ENCODE data around the gene UPK3B.
"Not testable (repeated sequence)": the region's sequence is repeated elsewhere in the genome, so short reads cannot be mapped to it uniquely, and the experiment has no call there.

Gene UPK3B

GRCh38 chr7:76509931-76510877, at the start of gene UPK3B:
Gene UPK3B (plus strand): TSS chr7:76510552. CDS start chr7:76510653, 101 bp downstream.
- no peak for DNase-seq (ENCODE audit: low spot score)

- not testable (repeated sequence) for DNase-seq (ENCODE audit: low spot score)
Measured at GRCh38 chr7:76460767-76461166, 49.6 kb upstream of the UPK3B start.

- DNase-seq (ENCODE audit: low spot score) = peak; percentile 30
Measured at GRCh38 chr7:76461464-76462101, 48.8 kb upstream of the UPK3B start, which contains the start of gene DTX2. Gene DTX2 (plus strand): TSS chr7:76461709. CDS start chr7:76480510, 18,801 bp downstream.

GRCh38 chr7:76462271-76462882, 48.0 kb upstream of the UPK3B start:
- DNase-seq (ENCODE audit: low spot score) = not testable (repeated sequence)

GRCh38 chr7:76464959-76465358, 45.4 kb upstream of the UPK3B start:
- DNase-seq (ENCODE audit: low spot score) = not testable (repeated sequence)

- DNase-seq (ENCODE audit: low spot score) = not testable (repeated sequence)
Measured at GRCh38 chr7:76465950-76466349, 44.4 kb upstream of the UPK3B start.

GRCh38 chr7:76467743-76468404, 42.5 kb upstream of the UPK3B start:
- not testable (repeated sequence) for DNase-seq (ENCODE audit: low spot score)

GRCh38 chr7:76471556-76472221, 38.7 kb upstream of the UPK3B start:
- not testable (repeated sequence) for DNase-seq (ENCODE audit: low spot score)

- DNase-seq (ENCODE audit: low spot score) = not testable (repeated sequence)
Measured at GRCh38 chr7:76473097-76473496, 37.3 kb upstream of the UPK3B start.

GRCh38 chr7:76476280-76476679, 34.1 kb upstream of the UPK3B start:
- not testable (repeated sequence) for DNase-seq (ENCODE audit: low spot score)

- DNase-seq (ENCODE audit: low spot score) = not testable (repeated sequence)
Measured at GRCh38 chr7:76476742-76477474, 33.4 kb upstream of the UPK3B start.

- DNase-seq (ENCODE audit: low spot score) = not testable (repeated sequence)
Measured at GRCh38 chr7:76479628-76480027, 30.7 kb upstream of the UPK3B start.

- not testable (repeated sequence) for DNase-seq (ENCODE audit: low spot score)
Measured at GRCh38 chr7:76480403-76481253, 29.7 kb upstream of the UPK3B start.

- DNase-seq (ENCODE audit: low spot score) = not testable (repeated sequence)
Measured at GRCh38 chr7:76482660-76483059, 27.7 kb upstream of the UPK3B start.

- DNase-seq (ENCODE audit: low spot score) = not testable (repeated sequence)
Measured at GRCh38 chr7:76483081-76483480, 27.3 kb upstream of the UPK3B start.

GRCh38 chr7:76484456-76484855, 25.9 kb upstream of the UPK3B start:
- not testable (repeated sequence) for DNase-seq (ENCODE audit: low spot score)

GRCh38 chr7:76485822-76486610, 24.3 kb upstream of the UPK3B start:
- not testable (repeated sequence) for DNase-seq (ENCODE audit: low spot score)

- DNase-seq (ENCODE audit: low spot score) = peak; percentile 31
Measured at GRCh38 chr7:76486618-76487017, 23.7 kb upstream of the UPK3B start.

- not testable (repeated sequence) for DNase-seq (ENCODE audit: low spot score)
Measured at GRCh38 chr7:76487969-76488368, 22.4 kb upstream of the UPK3B start.

Data from CD4-positive, alpha-beta T cell treated with Interleukin-2 at 100 ng/mL for 4 hours (primary cell).